Nephron (organoid): Measurements from ENCODE around the gene ITGA6.
"Not testable (repeated sequence)": the region's sequence is repeated elsewhere in the genome, so short reads cannot be mapped to it uniquely, and the experiment has no call there.

Experiments used
- H3K27ac Mint-ChIP-seq, 3 experiments: 2 replicates each; pipeline ENCODE4 v1.8.0; 2020; ENCODE audit warnings: mixed read lengths in 3 of 3, mild to moderate bottlenecking in 2 of 3, moderate library complexity in 1 of 3
- H3K27me3 Mint-ChIP-seq: 2 replicates; pipeline ENCODE4 v1.8.0; 2021; ENCODE audit warnings: low read depth, mild to moderate bottlenecking, moderate library complexity, mixed read lengths
- H3K36me3 Mint-ChIP-seq: 2 replicates; pipeline ENCODE4 v1.8.0; 2020; ENCODE audit warnings: low read depth, mixed read lengths
- H3K4me1 Mint-ChIP-seq: 2 replicates; pipeline ENCODE4 v1.8.0; 2020; ENCODE audit warnings: mixed read lengths
- H3K4me3 Mint-ChIP-seq, 3 experiments: 2 replicates each; pipeline ENCODE4 v1.8.0; 2020; ENCODE audit warnings: mild to moderate bottlenecking in 3 of 3, mixed read lengths in 3 of 3, moderate library complexity in 2 of 3
- H3K9me3 Mint-ChIP-seq: 2 replicates; pipeline ENCODE4 v1.8.0; 2020; ENCODE audit warnings: mixed read lengths
- TF ChIP-seq, protein P1 (sequence below), 3 experiments: fragments of 200-600 bp; sonication (generic); IDR thresholded peaks; one replicate each; pipeline ENCODE4 v1.5.0; 2021; ENCODE audit warnings: antibody characterized with exemption in 3 of 3; ENCODE audit not compliant: unreplicated experiment in 3 of 3

The ITGA6 gene

DNA sequence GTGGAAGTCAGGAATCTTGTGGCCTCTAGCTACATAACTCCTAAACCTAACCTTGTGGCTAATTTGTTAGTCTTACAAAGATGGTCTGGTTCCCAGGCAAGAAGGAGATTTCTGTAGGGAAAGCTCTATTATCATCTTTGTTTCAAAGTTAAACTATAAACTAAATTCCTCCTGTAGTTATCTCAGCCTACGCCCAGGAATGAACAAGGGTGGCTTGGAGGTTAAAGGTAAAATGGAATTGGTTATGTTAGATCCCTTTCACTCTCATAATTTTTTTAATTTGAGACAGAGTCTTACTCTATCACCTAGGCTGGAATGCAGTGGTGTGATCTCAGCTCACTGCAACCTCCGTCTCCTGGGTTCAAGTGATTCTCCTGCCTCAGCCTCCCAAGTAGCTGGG, 103.9 kb downstream of the ITGA6 start:
- Mint-ChIP-seq H3K27ac (no peak overlapping the region), H3K36me3 (peaks cover 35% of the 10 kb centered on the region), H3K9me3 (peaks cover 34% of the 10 kb centered on the region), H3K27me3 (no peaks in the 10 kb centered on the region), H3K4me1 (no peaks in the 10 kb centered on the region), H3K4me3 (no peak overlapping the region)
- TF ChIP-seq, protein P1, sequence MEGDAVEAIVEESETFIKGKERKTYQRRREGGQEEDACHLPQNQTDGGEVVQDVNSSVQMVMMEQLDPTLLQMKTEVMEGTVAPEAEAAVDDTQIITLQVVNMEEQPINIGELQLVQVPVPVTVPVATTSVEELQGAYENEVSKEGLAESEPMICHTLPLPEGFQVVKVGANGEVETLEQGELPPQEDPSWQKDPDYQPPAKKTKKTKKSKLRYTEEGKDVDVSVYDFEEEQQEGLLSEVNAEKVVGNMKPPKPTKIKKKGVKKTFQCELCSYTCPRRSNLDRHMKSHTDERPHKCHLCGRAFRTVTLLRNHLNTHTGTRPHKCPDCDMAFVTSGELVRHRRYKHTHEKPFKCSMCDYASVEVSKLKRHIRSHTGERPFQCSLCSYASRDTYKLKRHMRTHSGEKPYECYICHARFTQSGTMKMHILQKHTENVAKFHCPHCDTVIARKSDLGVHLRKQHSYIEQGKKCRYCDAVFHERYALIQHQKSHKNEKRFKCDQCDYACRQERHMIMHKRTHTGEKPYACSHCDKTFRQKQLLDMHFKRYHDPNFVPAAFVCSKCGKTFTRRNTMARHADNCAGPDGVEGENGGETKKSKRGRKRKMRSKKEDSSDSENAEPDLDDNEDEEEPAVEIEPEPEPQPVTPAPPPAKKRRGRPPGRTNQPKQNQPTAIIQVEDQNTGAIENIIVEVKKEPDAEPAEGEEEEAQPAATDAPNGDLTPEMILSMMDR (IDR thresholded peaks at IDR 0.05; ENCODE audit: unreplicated experiment in 3 of 3): no peak

DNA sequence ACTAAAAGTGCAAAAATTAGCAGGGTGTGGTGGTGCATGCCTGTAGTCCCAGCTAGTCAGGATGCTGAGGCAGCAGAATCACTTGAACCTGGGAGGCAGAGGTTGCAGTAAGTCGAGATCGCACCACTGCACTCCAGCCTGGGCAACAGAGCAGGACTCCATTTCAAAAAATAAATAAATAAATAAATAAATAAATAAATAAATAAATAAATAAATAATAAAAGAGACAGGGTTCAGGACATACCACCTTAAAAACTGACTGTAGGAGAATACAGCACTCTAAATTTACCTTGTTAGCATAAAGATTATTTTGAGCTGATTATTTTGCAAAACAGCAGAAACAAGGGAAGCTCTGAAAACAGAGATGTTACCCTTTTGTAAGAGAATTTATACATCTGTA, 105.1 kb downstream of the ITGA6 start:
- not testable (repeated sequence) for H3K4me3 Mint-ChIP-seq, H3K4me1 Mint-ChIP-seq, H3K27ac Mint-ChIP-seq, H3K27me3 Mint-ChIP-seq
- Mint-ChIP-seq H3K9me3 (peaks cover 29% of the 10 kb centered on the region), H3K36me3 (peaks cover 34% of the 10 kb centered on the region)

DNA sequence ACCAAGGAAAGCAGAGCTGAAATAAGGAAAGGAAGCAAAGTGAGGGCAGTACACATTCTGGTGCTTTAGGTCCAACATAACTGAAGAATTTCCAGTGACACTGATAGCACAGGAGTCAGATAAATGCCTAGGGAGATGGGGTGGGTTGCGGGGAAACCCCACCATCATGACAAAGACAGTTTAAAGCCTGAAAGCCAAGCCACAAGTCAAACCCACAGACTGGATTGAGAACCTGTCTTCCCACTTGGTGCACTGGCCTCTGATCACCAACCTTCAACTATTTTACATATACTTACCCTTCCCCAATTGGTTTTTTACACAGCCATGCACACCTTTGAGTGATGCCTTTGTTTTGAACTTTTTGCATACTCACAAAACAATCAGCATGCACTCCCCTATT, 106.3 kb downstream of the ITGA6 start:
- TF ChIP-seq, protein P1 (IDR thresholded peaks at IDR 0.05; ENCODE audit: unreplicated experiment in 3 of 3): no peak
- Mint-ChIP-seq H3K9me3 (peaks cover 26% of the 10 kb centered on the region), H3K27ac (no peak overlapping the region), H3K4me3 (no peak overlapping the region), H3K36me3 (peaks cover 34% of the 10 kb centered on the region), H3K27me3 (no peaks in the 10 kb centered on the region), H3K4me1 (no peaks in the 10 kb centered on the region)

DNA sequence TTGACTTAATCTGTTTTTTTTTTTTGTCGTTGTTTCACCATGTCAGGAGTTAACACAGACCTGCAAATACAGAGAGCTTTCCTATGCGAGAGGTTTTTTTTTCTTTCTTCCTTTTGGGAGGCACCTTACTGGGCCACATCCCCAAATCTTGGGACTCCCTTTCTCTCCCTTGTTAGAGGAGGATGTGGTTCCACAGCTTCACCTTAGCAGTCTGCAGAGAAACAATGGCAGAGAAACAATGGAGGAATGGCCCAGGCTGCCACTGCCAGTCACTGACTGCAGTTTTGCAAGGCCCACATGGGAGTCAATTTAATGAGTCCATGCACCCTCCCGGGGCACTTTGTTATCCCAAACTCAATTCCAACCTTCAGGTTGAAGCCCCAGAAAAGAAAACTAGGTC, 107.7 kb downstream of the ITGA6 start:
- TF ChIP-seq, protein P1 (IDR thresholded peaks at IDR 0.05; ENCODE audit: unreplicated experiment in 3 of 3): no peak
- no peaks in the 10 kb centered on the region for H3K4me1 Mint-ChIP-seq
- H3K36me3 Mint-ChIP-seq: peaks cover 31% of the 10 kb centered on the region
- H3K9me3 Mint-ChIP-seq: peaks cover 29% of the 10 kb centered on the region
- H3K27me3 Mint-ChIP-seq: no peaks in the 10 kb centered on the region
- H3K27ac Mint-ChIP-seq: no peak overlapping the region
- no peak overlapping the region for H3K4me3 Mint-ChIP-seq

DNA sequence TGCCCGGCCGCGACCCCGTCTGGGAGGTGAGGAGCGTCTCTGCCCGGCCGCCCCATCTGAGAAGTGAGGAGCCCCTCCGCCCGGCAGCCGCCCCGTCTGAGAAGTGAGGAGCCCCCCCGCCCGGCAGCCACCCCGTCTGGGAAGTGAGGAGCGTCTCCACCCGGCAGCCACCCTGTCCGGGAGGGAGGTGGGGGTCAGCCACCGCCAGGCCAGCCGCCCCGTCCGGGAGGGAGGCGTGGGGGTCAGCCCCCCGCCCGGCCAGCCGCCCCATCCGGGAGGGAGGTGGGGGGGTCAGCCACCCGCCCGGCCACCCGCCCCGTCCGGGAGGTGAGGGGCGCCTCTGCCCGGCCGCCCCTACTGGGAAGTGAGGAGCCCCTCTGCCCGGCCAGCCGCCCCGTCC, 110.5 kb downstream of the ITGA6 start:
- Mint-ChIP-seq H3K9me3 (peaks cover 40% of the 10 kb centered on the region), H3K36me3 (peaks cover 29% of the 10 kb centered on the region)
- H3K27me3 Mint-ChIP-seq, H3K27ac Mint-ChIP-seq, H3K4me1 Mint-ChIP-seq, H3K4me3 Mint-ChIP-seq: not testable (repeated sequence)

DNA sequence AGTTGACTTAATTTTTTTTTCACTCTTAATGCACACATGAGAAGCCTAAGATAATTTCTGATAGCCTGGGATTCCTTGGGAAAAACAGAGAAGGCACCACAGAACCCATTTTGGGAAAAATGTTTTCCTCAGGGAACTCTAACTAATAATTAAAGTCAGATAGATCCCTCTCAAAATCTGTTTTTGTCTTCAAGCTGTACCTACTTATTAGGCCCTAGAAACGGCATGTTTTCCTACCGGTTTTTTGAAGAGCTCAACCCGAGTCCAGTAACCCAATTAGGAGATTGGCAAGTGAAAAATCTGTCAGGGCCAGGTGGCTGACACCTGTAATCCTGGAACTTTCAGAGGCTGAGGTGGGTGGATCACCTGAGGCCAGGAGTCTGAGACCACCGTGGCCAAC, 112.4 kb downstream of the ITGA6 start:
- peaks cover 37% of the 10 kb centered on the region for H3K36me3 Mint-ChIP-seq
- H3K27me3 Mint-ChIP-seq: no peaks in the 10 kb centered on the region
- H3K9me3 Mint-ChIP-seq: peaks cover 53% of the 10 kb centered on the region
- no peak overlapping the region for H3K27ac Mint-ChIP-seq
- TF ChIP-seq, protein P1 (IDR thresholded peaks at IDR 0.05; ENCODE audit: unreplicated experiment in 3 of 3): no peak
- H3K4me1 Mint-ChIP-seq: no peaks in the 10 kb centered on the region
- no peak overlapping the region for H3K4me3 Mint-ChIP-seq

DNA sequence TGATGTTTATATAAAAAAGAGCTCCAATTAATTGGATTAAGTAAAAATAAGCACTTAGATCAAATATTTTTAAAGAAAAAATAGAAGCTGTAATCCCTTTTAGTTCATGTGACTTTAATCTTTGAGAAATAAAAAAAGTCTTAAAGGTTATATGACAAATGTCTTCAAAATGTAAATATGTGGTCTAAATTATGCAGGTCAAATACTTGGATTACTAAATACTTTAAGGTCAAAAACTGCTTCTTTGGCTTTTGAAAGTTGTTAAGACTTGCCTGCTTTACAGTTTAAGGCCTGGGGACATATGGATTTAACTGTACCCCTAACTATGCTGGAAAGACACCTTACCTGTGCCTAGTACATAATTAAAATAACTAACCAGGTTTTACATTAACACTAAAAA, 113.0 kb downstream of the ITGA6 start:
- TF ChIP-seq, protein P1 (IDR thresholded peaks at IDR 0.05; ENCODE audit: unreplicated experiment in 3 of 3): no peak
- no peak overlapping the region for H3K4me3 Mint-ChIP-seq
- H3K4me1 Mint-ChIP-seq: no peaks in the 10 kb centered on the region
- H3K27me3 Mint-ChIP-seq: no peaks in the 10 kb centered on the region
- peaks cover 41% of the 10 kb centered on the region for H3K36me3 Mint-ChIP-seq
- H3K9me3 Mint-ChIP-seq: peaks cover 50% of the 10 kb centered on the region
- H3K27ac Mint-ChIP-seq: no peak overlapping the region
